WTC11 (cell line): ENCODE measurements around the gene SHISA9. TPM values are rescaled to one million over a fixed set of nuclear protein-coding genes. Genes with fewer than 3 reads are reported as not detected.

ENCODE experiments used
- ATAC-seq: fragments of 200-7000 bp; cut with Tn5 transposase; 2 replicates; pipeline ENCODE4 v1.10.0; 2021; ENCODE audit warnings: mild to moderate bottlenecking, moderate library complexity
- CTCF ChIA-PET: fragments of 300-600 bp; sonication (Branson Sonifier 250); formaldehyde crosslinking; loops from one replicate; lab custom pipeline; 2021; ENCODE audit warnings: antibody characterized with exemption; lab: Charles Lee
- POLR2A ChIA-PET: fragments of 350-600 bp; sonication (Branson Sonifier 250); formaldehyde crosslinking; loops from one replicate; lab custom pipeline; 2021; ENCODE audit warnings: antibody characterized with exemption; lab: Charles Lee
- DNase-seq: peaks from one replicate; pipeline ENCODE4 v3.0.0; 2021; ENCODE audit warnings: low spot score
- H3K27ac Mint-ChIP-seq: 2 replicates; pipeline ENCODE4 v1.8.0; 2021; ENCODE audit warnings: mixed read lengths
- H3K27me3 Mint-ChIP-seq: 2 replicates; pipeline ENCODE4 v1.8.0; 2021; ENCODE audit warnings: low read depth, mild to moderate bottlenecking, moderate library complexity, mixed read lengths
- H3K36me3 Mint-ChIP-seq: 2 replicates; pipeline ENCODE4 v1.8.0; 2021; ENCODE audit warnings: mixed read lengths
- H3K4me1 Mint-ChIP-seq: 2 replicates; pipeline ENCODE4 v1.8.0; 2022; ENCODE audit warnings: mixed read lengths
- H3K4me3 Mint-ChIP-seq: 2 replicates; pipeline ENCODE4 v1.8.0; 2021; ENCODE audit warnings: mild to moderate bottlenecking, moderate library complexity, mixed read lengths
- H3K9me3 Mint-ChIP-seq: 2 replicates; pipeline ENCODE4 v1.8.0; 2021; ENCODE audit warnings: mixed read lengths
- AFF4 ChIP-seq: sonication (generic); formaldehyde crosslinking; IDR thresholded peaks from 2 replicates; pipeline ENCODE4 v1.8.1; 2023; ENCODE audit warnings: mild to moderate bottlenecking, missing genetic modification reagents, borderline replicate concordance
- CBFB ChIP-seq: sonication (generic); formaldehyde crosslinking; IDR thresholded peaks from 2 replicates; pipeline ENCODE4 v1.8.1; 2022; ENCODE audit warnings: mild to moderate bottlenecking, low read depth, missing genetic modification reagents
- E2F4 ChIP-seq: sonication (generic); formaldehyde crosslinking; IDR thresholded peaks from 2 replicates; pipeline ENCODE4 v1.8.1; 2022; ENCODE audit warnings: low read depth, mild to moderate bottlenecking, moderate library complexity, missing genetic modification reagents, borderline replicate concordance
- ELF4 ChIP-seq: sonication (generic); formaldehyde crosslinking; IDR thresholded peaks from 2 replicates; pipeline ENCODE4 v1.8.1; 2022; ENCODE audit warnings: low read depth, mild to moderate bottlenecking, moderate library complexity, missing genetic modification reagents
- EMX1 ChIP-seq: fragments of 250-450 bp; sonication (Bioruptor Pico); IDR thresholded peaks from 2 replicates; pipeline ENCODE4 v1.8.0; 2021; ENCODE audit warnings: mild to moderate bottlenecking
- FOXJ3 ChIP-seq: sonication (generic); formaldehyde crosslinking; IDR thresholded peaks from 2 replicates; pipeline ENCODE4 v1.9.0; 2021; ENCODE audit warnings: missing genetic modification reagents, mild to moderate bottlenecking, borderline replicate concordance
- KAT7 ChIP-seq: sonication (generic); formaldehyde crosslinking; IDR thresholded peaks from 2 replicates; pipeline ENCODE4 v1.8.1; 2023; ENCODE audit warnings: missing genetic modification reagents, mild to moderate bottlenecking, borderline replicate concordance
- MYBL2 ChIP-seq: sonication (generic); formaldehyde crosslinking; IDR thresholded peaks from 2 replicates; pipeline ENCODE4 v1.8.1; 2023; ENCODE audit warnings: mild to moderate bottlenecking, moderate library complexity, missing genetic modification reagents
- NFYB ChIP-seq: sonication (generic); formaldehyde crosslinking; conservative IDR thresholded peaks from 2 replicates; pipeline ENCODE4 v1.8.0; 2022; ENCODE audit warnings: low read depth, missing genetic modification reagents
- STAT6 ChIP-seq: sonication (generic); formaldehyde crosslinking; conservative IDR thresholded peaks from 2 replicates; pipeline ENCODE4 v1.8.1; 2023; ENCODE audit warnings: mild to moderate bottlenecking, low read depth, missing genetic modification reagents, moderate library complexity
- TCF7 ChIP-seq: sonication (generic); formaldehyde crosslinking; IDR thresholded peaks from 2 replicates; pipeline ENCODE4 v1.8.0; 2022; ENCODE audit warnings: mild to moderate bottlenecking, low read depth, missing genetic modification reagents, moderate library complexity
- TEAD4 ChIP-seq: sonication (generic); formaldehyde crosslinking; IDR thresholded peaks from 2 replicates; pipeline ENCODE4 v1.8.0; 2022; ENCODE audit warnings: mild to moderate bottlenecking, missing genetic modification reagents
- TP53 ChIP-seq: sonication (generic); formaldehyde crosslinking; IDR thresholded peaks from 2 replicates; pipeline ENCODE4 v1.8.1; 2023; ENCODE audit warnings: mild to moderate bottlenecking, missing genetic modification reagents
- ZMAT4 ChIP-seq: fragments of 250-450 bp; sonication (Bioruptor Pico); IDR thresholded peaks from 2 replicates; pipeline ENCODE4 v1.9.0; 2021; ENCODE audit warnings: mild to moderate bottlenecking
- ZNF138 ChIP-seq: sonication (generic); formaldehyde crosslinking; conservative IDR thresholded peaks from 2 replicates; pipeline ENCODE4 v1.8.1; 2022; ENCODE audit warnings: mild to moderate bottlenecking, moderate library complexity, missing genetic modification reagents
- ZNF219 ChIP-seq: sonication (generic); formaldehyde crosslinking; IDR thresholded peaks from 2 replicates; pipeline ENCODE4 v1.8.0; 2023; ENCODE audit warnings: missing genetic modification reagents, mild to moderate bottlenecking, borderline replicate concordance
- ZNF416 ChIP-seq: fragments of 250-450 bp; sonication (Bioruptor Pico); IDR thresholded peaks from 2 replicates; pipeline ENCODE4 v1.9.0; 2021; ENCODE audit warnings: mild to moderate bottlenecking, inconsistent platforms
- ZNF671 ChIP-seq: fragments of 250-450 bp; sonication (Bioruptor Pico); IDR thresholded peaks from 2 replicates; pipeline ENCODE4 v1.8.0; 2021; ENCODE audit warnings: mild to moderate bottlenecking
- total RNA-seq: library from RNA; stranded (reverse); gene quantifications from 3 replicates; pipeline ENCODE4 v1.2.3, GENCODE V29; 2021
- TF ChIP-seq, protein P1 (sequence below): sonication (generic); formaldehyde crosslinking; IDR thresholded peaks from 2 replicates; pipeline ENCODE4 v1.8.1; 2022; ENCODE audit warnings: low read depth, missing genetic modification reagents, borderline replicate concordance
- TF ChIP-seq, protein P2 (sequence below): sonication (generic); formaldehyde crosslinking; IDR thresholded peaks from 2 replicates; pipeline ENCODE4 v1.8.1; 2022; ENCODE audit warnings: mild to moderate bottlenecking, moderate library complexity, missing genetic modification reagents
- TF ChIP-seq, protein P3 (sequence below): sonication (generic); formaldehyde crosslinking; IDR thresholded peaks from 2 replicates; pipeline ENCODE4 v1.8.0; 2022; ENCODE audit warnings: mild to moderate bottlenecking, missing genetic modification reagents
- TF ChIP-seq, protein P4 (sequence below): sonication (generic); formaldehyde crosslinking; IDR thresholded peaks from 2 replicates; pipeline ENCODE4 v1.8.0; 2022; ENCODE audit warnings: missing genetic modification reagents

SHISA9 gene
- total RNA-seq, 1 experiment from 2014 or later: 37.5 TPM

GRCh38 chr16:12874186-12874585, 27.2 kb upstream of the SHISA9 start:
- H3K27ac Mint-ChIP-seq: no peak overlapping the region
- ChIA-PET POLR2A (no interaction called here), CTCF (no interaction called here)
- H3K9me3 Mint-ChIP-seq: peaks cover 10% of the 10 kb centered on the region
- peaks cover 7% of the 10 kb centered on the region for H3K4me1 Mint-ChIP-seq
- peaks cover 4% of the 10 kb centered on the region; the same call in 1 of the 2 replicates for H3K36me3 Mint-ChIP-seq
- no peak overlapping the region for H3K4me3 Mint-ChIP-seq
- TF ChIP-seq, protein P1, sequence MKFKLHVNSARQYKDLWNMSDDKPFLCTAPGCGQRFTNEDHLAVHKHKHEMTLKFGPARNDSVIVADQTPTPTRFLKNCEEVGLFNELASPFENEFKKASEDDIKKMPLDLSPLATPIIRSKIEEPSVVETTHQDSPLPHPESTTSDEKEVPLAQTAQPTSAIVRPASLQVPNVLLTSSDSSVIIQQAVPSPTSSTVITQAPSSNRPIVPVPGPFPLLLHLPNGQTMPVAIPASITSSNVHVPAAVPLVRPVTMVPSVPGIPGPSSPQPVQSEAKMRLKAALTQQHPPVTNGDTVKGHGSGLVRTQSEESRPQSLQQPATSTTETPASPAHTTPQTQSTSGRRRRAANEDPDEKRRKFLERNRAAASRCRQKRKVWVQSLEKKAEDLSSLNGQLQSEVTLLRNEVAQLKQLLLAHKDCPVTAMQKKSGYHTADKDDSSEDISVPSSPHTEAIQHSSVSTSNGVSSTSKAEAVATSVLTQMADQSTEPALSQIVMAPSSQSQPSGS: no peak
- TF ChIP-seq EMX1 (CRISPR knock-in tag): no peak
- no peak for TF ChIP-seq MYBL2 (CRISPR knock-in tag)
- TF ChIP-seq NFYB (CRISPR knock-in tag): no peak
- TF ChIP-seq, protein P2, sequence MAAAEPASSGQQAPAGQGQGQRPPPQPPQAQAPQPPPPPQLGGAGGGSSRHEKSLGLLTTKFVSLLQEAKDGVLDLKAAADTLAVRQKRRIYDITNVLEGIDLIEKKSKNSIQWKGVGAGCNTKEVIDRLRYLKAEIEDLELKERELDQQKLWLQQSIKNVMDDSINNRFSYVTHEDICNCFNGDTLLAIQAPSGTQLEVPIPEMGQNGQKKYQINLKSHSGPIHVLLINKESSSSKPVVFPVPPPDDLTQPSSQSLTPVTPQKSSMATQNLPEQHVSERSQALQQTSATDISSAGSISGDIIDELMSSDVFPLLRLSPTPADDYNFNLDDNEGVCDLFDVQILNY (CRISPR knock-in tag): no peak
- TF ChIP-seq STAT6 (CRISPR knock-in tag): no peak
- no peak for TF ChIP-seq TEAD4
- TF ChIP-seq, protein P3, sequence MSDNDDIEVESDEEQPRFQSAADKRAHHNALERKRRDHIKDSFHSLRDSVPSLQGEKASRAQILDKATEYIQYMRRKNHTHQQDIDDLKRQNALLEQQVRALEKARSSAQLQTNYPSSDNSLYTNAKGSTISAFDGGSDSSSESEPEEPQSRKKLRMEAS: no peak
- no peak for TF ChIP-seq KAT7 (CRISPR knock-in tag)
- no peak for TF ChIP-seq TCF7
- no peak for TF ChIP-seq E2F4 (CRISPR knock-in tag)
- TF ChIP-seq ZNF416 (CRISPR knock-in tag): no peak
- TF ChIP-seq, all 79 proteins: peak for 0
- no peak for ATAC-seq
- no peaks in the 10 kb centered on the region; the same call in 1 of the 2 replicates for H3K27me3 Mint-ChIP-seq
- no peak for DNase-seq

- no peak for DNase-seq
- POLR2A ChIA-PET: no interaction called here
- Mint-ChIP-seq H3K36me3 (no peaks in the 10 kb centered on the region), H3K4me3 (no peak overlapping the region), H3K4me1 (peaks cover 7% of the 10 kb centered on the region), H3K27ac (no peak overlapping the region), H3K27me3 (peaks cover 6% of the 10 kb centered on the region; the same call in 1 of the 2 replicates), H3K9me3 (0 out of 2 replicates have a peak, but pooled peaks cover 4% of the 10 kb centered on the region)
- CTCF ChIA-PET: no interaction called here
- no peak for ATAC-seq
- TF ChIP-seq TP53 (CRISPR knock-in tag) (no peak), FOXJ3 (CRISPR knock-in tag) (no peak), AFF4 (no peak), ZNF219 (no peak), ELF4 (no peak), ZNF138 (CRISPR knock-in tag) (no peak), CBFB (CRISPR knock-in tag) (no peak), ZMAT4 (CRISPR knock-in tag) (no peak), ZNF671 (CRISPR knock-in tag) (no peak)
- TF ChIP-seq, protein P4, sequence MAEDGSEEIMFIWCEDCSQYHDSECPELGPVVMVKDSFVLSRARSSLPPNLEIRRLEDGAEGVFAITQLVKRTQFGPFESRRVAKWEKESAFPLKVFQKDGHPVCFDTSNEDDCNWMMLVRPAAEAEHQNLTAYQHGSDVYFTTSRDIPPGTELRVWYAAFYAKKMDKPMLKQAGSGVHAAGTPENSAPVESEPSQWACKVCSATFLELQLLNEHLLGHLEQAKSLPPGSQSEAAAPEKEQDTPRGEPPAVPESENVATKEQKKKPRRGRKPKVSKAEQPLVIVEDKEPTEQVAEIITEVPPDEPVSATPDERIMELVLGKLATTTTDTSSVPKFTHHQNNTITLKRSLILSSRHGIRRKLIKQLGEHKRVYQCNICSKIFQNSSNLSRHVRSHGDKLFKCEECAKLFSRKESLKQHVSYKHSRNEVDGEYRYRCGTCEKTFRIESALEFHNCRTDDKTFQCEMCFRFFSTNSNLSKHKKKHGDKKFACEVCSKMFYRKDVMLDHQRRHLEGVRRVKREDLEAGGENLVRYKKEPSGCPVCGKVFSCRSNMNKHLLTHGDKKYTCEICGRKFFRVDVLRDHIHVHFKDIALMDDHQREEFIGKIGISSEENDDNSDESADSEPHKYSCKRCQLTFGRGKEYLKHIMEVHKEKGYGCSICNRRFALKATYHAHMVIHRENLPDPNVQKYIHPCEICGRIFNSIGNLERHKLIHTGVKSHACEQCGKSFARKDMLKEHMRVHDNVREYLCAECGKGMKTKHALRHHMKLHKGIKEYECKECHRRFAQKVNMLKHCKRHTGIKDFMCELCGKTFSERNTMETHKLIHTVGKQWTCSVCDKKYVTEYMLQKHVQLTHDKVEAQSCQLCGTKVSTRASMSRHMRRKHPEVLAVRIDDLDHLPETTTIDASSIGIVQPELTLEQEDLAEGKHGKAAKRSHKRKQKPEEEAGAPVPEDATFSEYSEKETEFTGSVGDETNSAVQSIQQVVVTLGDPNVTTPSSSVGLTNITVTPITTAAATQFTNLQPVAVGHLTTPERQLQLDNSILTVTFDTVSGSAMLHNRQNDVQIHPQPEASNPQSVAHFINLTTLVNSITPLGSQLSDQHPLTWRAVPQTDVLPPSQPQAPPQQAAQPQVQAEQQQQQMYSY (CRISPR knock-in tag): no peak
Observed at GRCh38 chr16:12876778-12877177, 24.6 kb upstream of the SHISA9 start.
